GM12875 (cell line): Measurements from ENCODE around the gene CSGALNACT2.
"Not testable (repeated sequence)": the region's sequence is repeated elsewhere in the genome, so short reads cannot be mapped to it uniquely, and the experiment has no call there.

Source experiments
- H3K4me3 ChIP-seq: one replicate; pipeline ENCODE4 v1.5.1; 2011; ENCODE audit warnings: low read depth, low read length, control low read depth
- CTCF ChIP-seq: IDR thresholded peaks from 2 replicates; pipeline ENCODE4 v1.5.1; 2011; ENCODE audit warnings: low read depth, mild to moderate bottlenecking, control low read depth, inconsistent platforms, low read length, moderate library complexity, borderline replicate concordance; ENCODE audit not compliant: insufficient read depth

Gene CSGALNACT2

GRCh38 chr10:43136995-43137716, 1.1 kb upstream of the CSGALNACT2 start:
- H3K4me3 ChIP-seq = peak overlapping the region; percentile 87
- TF ChIP-seq CTCF = no peak

- H3K4me3 ChIP-seq = peak overlapping the region; percentile 87
- no peak for TF ChIP-seq CTCF
Observed at GRCh38 chr10:43137717-43138020, 576 bp upstream of the CSGALNACT2 start.

- TF ChIP-seq CTCF = no peak
- peak overlapping the region; percentile 87 for H3K4me3 ChIP-seq
Observed at GRCh38 chr10:43138757-43139241, 554 bp downstream of the CSGALNACT2 start.

GRCh38 chr10:43141421-43141820, 3.2 kb downstream of the CSGALNACT2 start:
- no peak overlapping the region for H3K4me3 ChIP-seq
- no peak for TF ChIP-seq CTCF

- no peak overlapping the region for H3K4me3 ChIP-seq
- no peak for TF ChIP-seq CTCF
Observed at GRCh38 chr10:43145311-43145710, 7.1 kb downstream of the CSGALNACT2 start.

GRCh38 chr10:43145936-43146335, 7.7 kb downstream of the CSGALNACT2 start:
- H3K4me3 ChIP-seq = not testable (repeated sequence)

- no peak for TF ChIP-seq CTCF
Observed at GRCh38 chr10:43151371-43151770, 13.1 kb downstream of the CSGALNACT2 start.

More at GRCh38 chr10:43151371-43151770, 13.1 kb downstream of the CSGALNACT2 start:
- no peak overlapping the region for H3K4me3 ChIP-seq
